Stimulated activated CD8-positive, alpha-beta memory T cell treated with anti-CD3 and anti-CD28 coated beads, Interleukin-7, amount 100 ng/mL, for 48 hours (primary cell): ENCODE data around the gene LDB1.

ENCODE experiments used
- DNase-seq, 2 donors: peaks; one replicate each; pipeline ENCODE4 v3.0.0-alpha.2; 2020; ENCODE audit warnings: low read depth in 1 of 2; ENCODE audit errors: extremely low read depth in 1 of 2

Gene LDB1

GRCh38 chr10:102113956-102114857, 6.0 kb downstream of the LDB1 start:
- no peak for DNase-seq

DNA sequence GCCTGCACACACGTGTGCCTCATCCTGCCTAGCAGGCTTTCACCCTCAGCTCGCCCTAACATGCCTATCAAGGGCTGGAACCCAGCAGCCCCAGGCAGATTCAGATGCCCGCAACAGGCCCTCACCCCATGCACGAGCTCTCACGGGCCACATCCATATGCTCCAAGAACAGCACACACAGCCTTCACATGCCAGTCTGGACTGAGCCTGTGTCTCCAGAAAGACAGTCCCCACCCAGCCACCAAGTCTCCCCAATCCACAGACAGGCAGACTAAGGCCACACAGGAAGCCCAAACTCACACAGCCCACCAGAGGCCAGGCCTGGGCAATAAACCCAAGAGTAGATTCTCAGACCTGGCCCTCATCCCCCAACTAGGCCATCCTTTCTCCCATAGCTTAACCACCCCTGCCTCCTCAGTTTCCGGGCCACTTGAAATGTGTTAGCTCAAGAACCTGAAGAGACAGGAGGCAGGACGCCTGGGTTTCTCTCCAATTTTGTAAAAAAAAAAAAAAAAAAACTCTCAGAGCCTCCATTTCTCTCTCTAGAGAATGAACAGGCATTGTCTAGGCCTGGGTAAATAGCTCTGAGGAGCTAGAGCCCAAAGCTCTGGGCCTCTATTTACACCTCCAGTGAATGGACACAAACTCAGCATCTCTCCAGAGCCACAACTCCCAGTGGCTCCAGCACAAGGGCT, 6.8 kb downstream of the LDB1 start:
- DNase-seq: no peak

DNA sequence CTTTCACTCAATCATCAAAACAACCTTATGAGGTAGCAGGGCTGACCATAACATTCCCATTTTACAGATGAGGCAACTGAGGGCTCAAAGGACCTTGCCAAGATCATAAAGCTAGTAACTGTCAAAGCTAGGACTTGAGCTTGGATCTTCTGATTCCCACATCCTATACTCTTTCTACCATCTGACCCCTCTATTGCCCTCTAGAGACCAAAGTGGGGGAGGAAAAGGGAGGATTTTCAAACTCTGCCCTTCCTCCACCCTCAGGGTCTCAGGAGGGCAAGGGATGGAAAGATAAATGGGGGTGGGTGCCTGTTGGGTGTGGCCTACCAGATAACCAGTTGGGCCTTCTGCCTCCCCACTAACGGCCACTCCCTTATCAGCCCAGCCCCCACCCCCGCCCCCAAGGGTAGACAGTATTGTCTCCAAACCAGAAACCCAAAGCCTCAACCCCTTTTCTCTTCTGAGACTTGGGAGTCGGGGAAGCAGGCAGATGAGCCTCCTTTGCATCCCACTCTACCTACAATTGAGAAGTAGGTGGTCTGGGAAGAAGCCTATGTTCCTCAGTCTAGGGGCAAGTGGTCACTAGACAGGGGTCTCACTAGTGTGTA, 7.9 kb downstream of the LDB1 start:
- no peak for DNase-seq

- DNase-seq: no peak
Measured at GRCh38 chr10:102111276-102111675, 8.9 kb downstream of the LDB1 start.

GRCh38 chr10:102109166-102110116, 10.7 kb downstream of the LDB1 start:
- DNase-seq: no peak

DNA sequence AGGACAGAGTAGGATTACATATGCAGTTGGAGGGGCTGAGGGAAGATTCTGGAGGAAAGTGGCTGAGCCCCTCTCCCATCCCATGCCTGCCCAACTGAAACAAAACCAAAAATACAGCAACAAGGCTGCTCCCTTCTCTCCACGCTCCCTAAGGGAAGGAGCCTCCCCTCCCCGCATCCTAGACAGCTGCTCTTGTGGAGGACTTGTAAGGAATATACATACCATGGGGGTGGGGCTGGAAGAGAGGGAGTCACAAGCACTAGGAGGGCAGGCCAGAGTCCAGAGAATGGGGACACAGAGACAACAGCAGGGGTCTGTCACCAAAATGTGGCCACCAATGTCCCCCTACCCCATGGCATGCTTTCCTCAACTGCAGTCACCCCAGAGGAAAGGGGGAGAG, 13.2 kb downstream of the LDB1 start:
- DNase-seq: no peak

DNA sequence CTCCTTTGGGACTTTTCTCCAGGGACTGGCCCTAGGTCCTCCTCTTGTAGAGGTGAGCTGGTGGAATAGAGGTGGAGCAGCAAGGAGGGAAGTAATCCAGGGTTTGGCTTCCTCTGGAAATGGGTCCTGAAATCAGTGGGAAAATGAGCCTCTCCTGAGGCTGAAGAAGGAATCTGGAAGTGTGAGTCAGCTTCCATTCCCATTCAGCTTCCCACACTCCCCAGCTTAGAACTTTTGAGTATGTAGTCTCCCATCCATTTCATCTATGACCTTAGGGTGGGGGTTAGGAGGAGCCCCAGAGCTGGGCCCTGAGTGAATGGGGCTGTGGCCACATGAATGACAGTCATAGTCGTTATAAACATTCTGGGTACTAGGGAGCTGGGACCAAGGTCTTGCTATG, 17.7 kb downstream of the LDB1 start:
- no peak for DNase-seq

DNA sequence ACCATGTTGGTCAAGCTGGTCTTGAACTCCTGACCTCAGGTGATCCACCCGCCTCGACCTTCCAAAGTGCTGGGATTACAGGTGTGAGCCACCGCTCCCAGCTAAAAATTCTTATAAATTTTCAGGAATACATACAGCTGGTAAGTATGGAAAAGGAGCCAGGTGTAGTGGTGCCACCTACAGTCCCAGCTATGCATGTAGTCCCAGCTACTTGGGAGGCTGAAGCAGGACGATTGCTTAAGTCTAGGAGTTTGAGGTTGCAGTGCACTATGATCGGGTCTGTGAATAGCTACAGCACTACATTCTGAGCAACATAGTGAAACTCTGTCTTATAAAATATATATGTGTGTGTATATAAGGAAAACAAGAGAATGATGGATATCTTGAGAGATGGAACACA, 19.0 kb downstream of the LDB1 start:
- DNase-seq: no peak

DNA sequence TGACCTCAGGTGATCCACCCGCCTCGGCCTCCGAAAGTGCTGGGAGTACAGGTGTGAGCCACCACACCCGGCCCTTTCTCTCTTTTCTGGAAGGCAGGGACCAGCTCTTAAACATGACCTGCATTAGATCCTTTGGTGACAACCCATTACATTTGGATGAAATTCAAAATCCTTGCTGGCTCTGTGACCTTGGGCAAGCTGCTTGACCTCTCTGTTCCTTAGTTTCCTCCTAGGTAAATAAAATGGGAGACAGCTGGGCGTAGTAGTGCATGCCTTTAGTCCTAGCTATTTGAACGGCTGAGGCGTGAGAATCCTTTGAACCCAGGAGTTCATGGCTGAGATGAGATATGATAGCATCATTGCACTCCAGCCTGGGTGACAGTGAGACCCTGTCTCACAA, 23.7 kb downstream of the LDB1 start:
- no peak for DNase-seq

DNA sequence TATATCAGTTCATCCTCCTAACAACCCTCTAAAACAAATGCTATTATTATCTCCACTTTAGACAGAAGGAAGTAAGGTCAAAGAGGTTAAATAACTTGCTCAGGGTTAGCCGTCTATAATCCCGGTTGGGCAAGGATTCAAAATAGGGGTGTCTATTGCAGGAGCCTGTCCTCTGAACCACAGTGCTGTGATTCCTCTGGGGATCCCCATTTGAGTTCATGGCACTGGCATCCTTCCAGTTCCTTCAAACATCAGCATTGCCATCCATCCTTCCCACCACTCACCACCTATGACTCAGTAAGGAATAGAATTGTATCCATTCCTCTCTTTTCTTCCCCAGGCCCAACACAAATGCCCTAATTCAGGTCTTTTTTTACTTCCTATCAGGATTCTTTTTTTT, 29.4 kb downstream of the LDB1 start:
- no peak for DNase-seq

DNA sequence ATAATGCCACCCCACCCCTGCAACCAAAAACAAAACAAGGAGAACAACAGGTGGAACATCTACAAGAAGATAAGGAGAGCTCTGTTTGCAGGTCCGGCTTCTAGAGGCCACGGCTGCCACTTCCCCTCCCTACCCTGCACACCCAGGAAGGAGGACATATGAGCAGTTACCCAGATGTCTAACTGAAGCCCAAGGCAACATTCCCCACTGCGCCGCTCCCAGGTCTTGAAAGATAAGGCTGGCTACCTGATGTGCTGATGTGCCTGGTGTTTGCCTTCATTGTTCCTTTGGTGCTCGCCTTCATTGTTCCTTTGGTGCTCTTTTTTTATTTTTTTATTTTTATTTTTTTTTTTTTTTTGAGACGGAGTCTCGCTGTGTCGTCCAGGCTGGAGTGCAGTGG, 34.0 kb downstream of the LDB1 start:
- DNase-seq: no peak

GRCh38 chr10:102085336-102085735, 34.8 kb downstream of the LDB1 start:
- DNase-seq: no peak

DNA sequence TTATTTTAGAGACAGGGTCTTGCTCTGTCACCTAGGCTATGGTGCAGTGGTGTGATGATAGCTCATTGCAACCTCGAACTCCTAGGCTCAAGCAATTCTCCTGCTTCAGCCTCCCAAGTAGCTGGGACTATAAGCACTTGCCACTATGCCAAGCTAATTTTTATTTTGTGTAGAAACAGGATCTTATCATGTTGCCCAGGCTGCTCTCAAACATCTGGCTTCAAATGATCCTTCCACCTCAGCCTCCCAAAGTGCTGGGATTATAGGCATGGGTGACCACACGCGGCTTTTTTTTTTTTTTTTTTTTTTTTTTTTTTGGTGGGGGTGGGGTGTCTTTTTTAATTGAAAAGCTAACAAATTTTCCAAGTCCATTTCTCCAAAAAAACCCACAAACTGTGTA, 36.6 kb downstream of the LDB1 start:
- DNase-seq: no peak

DNA sequence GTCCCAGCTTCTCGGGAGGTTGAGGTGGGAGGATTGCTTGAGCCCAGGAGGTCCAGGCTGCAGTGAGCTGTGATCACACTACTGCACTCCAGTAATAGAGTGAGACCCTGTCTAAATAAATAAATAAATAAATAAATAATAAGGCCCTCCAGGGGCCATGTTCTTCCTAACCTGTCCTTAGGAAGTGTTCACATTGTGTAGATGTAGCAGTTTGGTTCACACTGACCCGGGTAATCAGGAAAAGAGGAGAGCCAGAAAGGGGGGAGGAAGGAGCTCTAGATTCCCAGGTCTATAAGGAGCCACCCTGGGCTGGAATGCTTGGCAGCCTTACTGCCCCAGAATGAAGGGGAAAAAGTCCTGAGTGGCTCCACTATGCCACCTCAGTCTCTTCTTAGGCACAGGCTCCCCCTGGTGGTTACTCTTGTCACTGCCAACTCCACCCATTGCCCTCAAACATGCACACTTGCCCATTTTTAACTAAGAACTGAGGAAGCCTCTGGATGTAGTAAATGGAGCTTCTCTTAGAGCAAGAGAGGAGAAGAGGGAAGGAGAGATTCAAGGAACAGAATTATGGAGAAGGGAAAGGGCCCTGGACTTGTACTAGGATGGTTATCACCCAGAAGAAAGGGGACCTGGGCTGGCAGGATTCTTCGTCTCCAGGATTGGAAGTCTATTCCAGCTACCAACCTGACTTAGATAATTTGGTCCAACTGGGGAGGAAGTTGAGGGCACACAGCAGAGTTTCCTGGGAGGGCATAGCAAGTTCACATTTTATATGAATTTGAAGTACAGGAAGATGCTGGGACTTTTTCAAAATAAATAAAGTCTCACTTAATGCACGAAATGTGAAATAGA, 47.3 kb downstream of the LDB1 start:
- peak; percentile 43 to 47 for DNase-seq

DNA sequence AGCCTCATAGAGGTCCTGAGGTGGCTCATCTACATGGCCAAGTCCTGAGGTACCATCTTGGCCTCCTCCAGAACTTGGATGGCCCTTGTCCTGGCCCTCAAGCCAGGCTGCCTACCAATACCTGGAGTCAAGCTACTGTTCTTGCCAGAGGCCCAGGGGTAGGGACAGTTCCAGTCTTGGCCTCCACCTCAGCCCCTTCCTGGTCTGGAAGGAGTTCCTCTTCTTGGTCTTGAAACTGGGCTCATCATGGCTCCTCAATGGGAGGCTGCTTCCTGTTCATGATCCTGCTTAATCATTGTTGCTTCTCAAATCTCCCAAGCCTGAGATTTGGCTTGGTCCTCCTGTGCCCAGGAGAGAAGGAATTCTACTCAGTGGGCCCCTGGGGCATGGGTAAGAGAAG, 51.1 kb downstream of the LDB1 start:
- DNase-seq: no peak

- no peak for DNase-seq
Measured at GRCh38 chr10:102068216-102068615, 52.0 kb downstream of the LDB1 start.

DNA sequence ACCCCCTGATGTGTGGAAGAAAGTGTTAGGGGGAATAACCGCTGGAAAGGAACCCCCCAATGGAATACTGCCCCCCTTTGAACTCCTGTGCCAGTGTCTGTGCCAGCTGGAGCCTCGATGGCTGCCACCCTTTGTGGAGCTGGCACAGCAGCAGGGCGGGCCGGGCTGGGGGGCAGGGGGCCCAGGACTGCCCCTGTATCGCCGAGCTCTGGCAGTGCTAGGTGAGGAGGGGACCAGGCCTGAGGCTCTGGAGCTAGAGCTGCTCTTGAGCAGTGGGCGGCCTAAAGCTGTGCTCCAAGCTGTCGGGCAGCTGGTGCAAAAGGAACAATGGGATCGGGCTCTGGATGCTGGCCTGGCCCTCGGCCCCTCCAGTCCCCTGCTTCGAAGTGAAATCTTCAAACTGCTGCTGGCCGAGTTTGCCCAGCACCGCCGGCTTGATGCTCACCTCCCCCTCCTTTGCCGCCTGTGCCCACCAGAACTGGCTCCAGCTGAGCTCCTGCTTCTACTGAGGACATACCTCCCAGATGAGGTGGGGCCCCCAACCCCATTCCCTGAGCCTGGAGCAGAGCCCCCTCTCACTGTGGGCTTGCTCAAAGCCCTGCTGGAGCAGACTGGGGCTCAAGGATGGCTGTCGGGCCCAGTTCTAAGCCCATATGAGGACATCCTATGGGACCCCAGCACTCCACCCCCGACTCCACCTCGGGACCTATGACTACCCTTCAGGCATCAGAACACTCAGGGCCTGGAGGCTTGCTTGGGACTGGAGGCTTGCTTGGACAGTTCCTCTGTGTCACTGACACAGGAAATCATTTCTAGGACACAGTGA, 52.9 kb downstream of the LDB1 start:
- DNase-seq: no peak

DNA sequence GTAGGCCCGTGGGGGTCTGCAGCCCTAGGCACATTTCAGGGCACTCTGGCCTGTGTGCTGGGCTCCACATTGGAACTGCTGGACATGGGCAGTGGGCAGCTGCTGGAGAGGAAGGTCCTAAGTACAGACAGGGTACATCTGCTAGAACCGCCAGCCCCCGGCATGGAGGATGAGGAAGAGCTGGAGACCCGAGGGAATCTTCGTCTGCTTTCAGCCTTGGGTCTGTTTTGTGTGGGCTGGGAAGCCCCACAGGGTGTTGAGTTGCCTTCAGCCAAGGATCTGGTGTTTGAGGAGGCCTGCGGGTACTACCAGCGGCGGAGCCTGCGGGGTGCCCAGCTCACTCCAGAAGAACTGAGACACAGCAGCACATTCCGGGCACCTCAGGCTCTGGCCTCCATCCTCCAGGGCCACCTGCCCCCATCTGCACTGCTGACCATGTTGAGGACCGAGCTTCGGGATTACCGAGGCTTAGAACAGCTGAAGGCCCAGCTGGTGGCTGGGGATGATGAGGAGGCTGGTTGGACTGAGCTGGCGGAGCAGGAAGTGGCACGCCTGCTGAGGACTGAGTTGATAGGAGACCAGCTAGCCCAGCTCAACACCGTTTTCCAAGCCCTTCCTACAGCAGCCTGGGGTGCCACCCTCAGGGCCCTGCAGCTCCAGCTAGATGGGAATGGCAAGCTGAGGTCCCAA, 53.6 kb downstream of the LDB1 start:
- no peak for DNase-seq
